HCT116 (cell line): ENCODE results near the gene GALM. TPM values are rescaled to one million over a fixed set of nuclear protein-coding genes. Genes with fewer than 3 reads are reported as not detected.

ENCODE experiments used
- ATAC-seq: fragments of 200-7000 bp; cut with Tn5 transposase; 2 replicates; pipeline ENCODE4 v1.9.1; 2020; ENCODE audit warnings: mild to moderate bottlenecking, moderate library complexity
- BruUV-seq: library from RNA; stranded (reverse); fragments of 400-500 nt; replicated peaks from 2 replicates; lab custom pipeline; 2021; lab: Mats Ljungman, UMichigan
- CTCF ChIA-PET: fragments of 300-600 bp; sonication (Branson Sonifier 250); formaldehyde crosslinking; loops from one replicate; lab custom pipeline; 2021; ENCODE audit warnings: antibody characterized with exemption; lab: Charles Lee
- POLR2A ChIA-PET: fragments of 300-600, 350-600 bp; sonication (Branson Sonifier 250); formaldehyde crosslinking; loops from one replicate; lab custom pipeline; 2021; ENCODE audit warnings: antibody characterized with exemption; lab: Charles Lee
- RAD21 ChIA-PET, 2 experiments: fragments of 300-600 bp; sonication (Branson Sonifier 250); formaldehyde crosslinking; loops; one replicate each; lab custom pipeline; 2023; ENCODE audit warnings: low total read pairs in 2 of 2; ENCODE audit not compliant: uncharacterized antibody in 2 of 2, unreplicated experiment in 2 of 2, low non-redundant PET in 1 of 2; lab: Charles Lee
- DNase-seq: peaks from one replicate; pipeline ENCODE4 v3.0.0-alpha.2; 2010; ENCODE audit warnings: low read depth, low spot score
- H2AFZ ChIP-seq: fragments of 200-600 bp; shearing (Covaris generic), sonication (generic); 2 replicates; pipeline ENCODE4 v1.6.1; 2017; ENCODE audit warnings: low read depth, mixed run types, mixed read lengths, antibody characterized with exemption, low read length; ENCODE audit not compliant: poor library complexity, severe bottlenecking
- H3K27ac ChIP-seq: 2 replicates; pipeline ENCODE4 v1.5.1; 2012; ENCODE audit warnings: low read depth, low read length
- H3K27me3 ChIP-seq: fragments of 200-600 bp; sonication (generic); 2 replicates; pipeline ENCODE4 v1.6.1; 2016; ENCODE audit warnings: mixed run types, low read length, mixed read lengths; ENCODE audit not compliant: insufficient read depth
- H3K36me3 ChIP-seq, 2 experiments: fragments of 200-500 bp in 1 of 2; fragments of 200-600 bp in 1 of 2; sonication (Bioruptor generic) in 1 of 2; sonication (generic) in 1 of 2; 2 replicates each; pipeline versions ENCODE4 v1.5.1 to v1.6.1; 2014 to 2016; ENCODE audit warnings: low read length in 2 of 2, inconsistent platforms in 1 of 2, mixed read lengths in 1 of 2, mixed run types in 1 of 2; ENCODE audit not compliant: insufficient read depth in 2 of 2, control insufficient read depth in 1 of 2
- H3K4me1 ChIP-seq, 2 experiments: fragments of 200-600 bp in 1 of 2; sonication (generic) in 1 of 2; 2 replicates each; pipeline versions ENCODE4 v1.5.1 to v1.6.1; 2012 to 2017; ENCODE audit warnings: low read length in 2 of 2, inconsistent platforms in 1 of 2, mild to moderate bottlenecking in 1 of 2, mixed read lengths in 1 of 2, mixed run types in 1 of 2, moderate library complexity in 1 of 2; ENCODE audit not compliant: insufficient read depth in 2 of 2, control insufficient read depth in 1 of 2
- H3K4me2 ChIP-seq: fragments of 200-600 bp; sonication (generic); 2 replicates; pipeline ENCODE4 v1.6.1; 2017; ENCODE audit warnings: mixed run types, low read length, mixed read lengths
- H3K4me3 ChIP-seq, 2 experiments: fragments of 200-600 bp in 1 of 2; sonication (generic) in 1 of 2; replicated peaks in 1 of 2; 2 replicates each; pipeline ENCODE4 v1.5.1; 2011 to 2016; ENCODE audit warnings: low read length in 2 of 2, control low read depth in 1 of 2, low read depth in 1 of 2, mild to moderate bottlenecking in 1 of 2, mixed read lengths in 1 of 2, mixed run types in 1 of 2
- H3K79me2 ChIP-seq: fragments of 200-600 bp; sonication (generic); 2 replicates; pipeline ENCODE4 v1.6.1; 2017; ENCODE audit warnings: mild to moderate bottlenecking, mixed run types, low read length, moderate library complexity, mixed read lengths; ENCODE audit not compliant: insufficient read depth
- H3K9ac ChIP-seq: fragments of 200-600 bp; sonication (generic); 2 replicates; pipeline ENCODE4 v1.6.1; 2016; ENCODE audit warnings: low read length, mixed read lengths
- H3K9me2 ChIP-seq: fragments of 200-600 bp; sonication (generic), shearing (Covaris generic); 2 replicates; pipeline ENCODE4 v1.6.1; 2017; ENCODE audit warnings: mixed run types, mild to moderate bottlenecking, moderate library complexity; ENCODE audit not compliant: insufficient read depth
- H3K9me3 ChIP-seq, 2 experiments: fragments of 200-500 bp in 1 of 2; fragments of 200-600 bp in 1 of 2; sonication (Bioruptor generic) in 1 of 2; sonication (generic) in 1 of 2; 2 replicates each; pipeline ENCODE4 v1.6.1; 2014 to 2017; ENCODE audit warnings: low read length in 2 of 2, mixed read lengths in 2 of 2, inconsistent platforms in 1 of 2, low read depth in 1 of 2, mild to moderate bottlenecking in 1 of 2, mixed run types in 1 of 2, moderate library complexity in 1 of 2; ENCODE audit not compliant: control insufficient read depth in 1 of 2, insufficient read depth in 1 of 2
- H4K20me1 ChIP-seq: fragments of 200-600 bp; sonication (generic), shearing (Covaris generic); 2 replicates; pipeline ENCODE4 v1.6.1; 2017; ENCODE audit warnings: mixed run types, mild to moderate bottlenecking, moderate library complexity; ENCODE audit not compliant: insufficient read depth
- CBX3 ChIP-seq: IDR thresholded peaks from 2 replicates; pipeline ENCODE4 v1.6.1; 2012; ENCODE audit warnings: low read depth
- CEBPB ChIP-seq: IDR thresholded peaks from 2 replicates; pipeline ENCODE4 v1.6.1; 2012; ENCODE audit warnings: low read depth
- EGR1 ChIP-seq: IDR thresholded peaks from 2 replicates; pipeline ENCODE4 v1.6.1; 2012; ENCODE audit warnings: low read depth
- MAX ChIP-seq: IDR thresholded peaks from 2 replicates; pipeline ENCODE4 v1.6.1; 2012
- RAD21 ChIP-seq: IDR thresholded peaks from 2 replicates; pipeline ENCODE4 v1.6.1; 2012; ENCODE audit warnings: low read depth, mild to moderate bottlenecking
- SIN3A ChIP-seq: IDR thresholded peaks from 2 replicates; pipeline ENCODE4 v1.6.1; 2012; ENCODE audit warnings: low read depth
- SP1 ChIP-seq: IDR thresholded peaks from 2 replicates; pipeline ENCODE4 v1.6.1; 2012; ENCODE audit warnings: low read depth
- SRF ChIP-seq: IDR thresholded peaks from 2 replicates; pipeline ENCODE4 v1.6.1; 2012; ENCODE audit warnings: low read depth
- intact Hi-C: fragments of 100-400 bp; cut with micrococcal nuclease; formaldehyde crosslinking; loops from 2 replicates; pipeline ENCODE4 v1.10.0; 2022
- total RNA-seq: library from RNA; stranded (reverse); gene quantifications from one replicate; pipeline ENCODE4 v1.2.1, GENCODE V29; 2021; ENCODE audit not compliant: unreplicated experiment
- TF ChIP-seq, protein P1 (sequence below): IDR thresholded peaks from 2 replicates; pipeline ENCODE4 v1.6.1; 2011; ENCODE audit warnings: mild to moderate bottlenecking, low read length, moderate library complexity; ENCODE audit not compliant: insufficient replicate concordance; ENCODE audit errors: extremely low read depth

GALM gene
- total RNA-seq, 1 experiment from 2014 or later, result 10.2 TPM

GRCh38 chr2:38747819-38748218, 81.9 kb downstream of the GALM start:
- no peak for ATAC-seq
- TF ChIP-seq, protein P1, sequence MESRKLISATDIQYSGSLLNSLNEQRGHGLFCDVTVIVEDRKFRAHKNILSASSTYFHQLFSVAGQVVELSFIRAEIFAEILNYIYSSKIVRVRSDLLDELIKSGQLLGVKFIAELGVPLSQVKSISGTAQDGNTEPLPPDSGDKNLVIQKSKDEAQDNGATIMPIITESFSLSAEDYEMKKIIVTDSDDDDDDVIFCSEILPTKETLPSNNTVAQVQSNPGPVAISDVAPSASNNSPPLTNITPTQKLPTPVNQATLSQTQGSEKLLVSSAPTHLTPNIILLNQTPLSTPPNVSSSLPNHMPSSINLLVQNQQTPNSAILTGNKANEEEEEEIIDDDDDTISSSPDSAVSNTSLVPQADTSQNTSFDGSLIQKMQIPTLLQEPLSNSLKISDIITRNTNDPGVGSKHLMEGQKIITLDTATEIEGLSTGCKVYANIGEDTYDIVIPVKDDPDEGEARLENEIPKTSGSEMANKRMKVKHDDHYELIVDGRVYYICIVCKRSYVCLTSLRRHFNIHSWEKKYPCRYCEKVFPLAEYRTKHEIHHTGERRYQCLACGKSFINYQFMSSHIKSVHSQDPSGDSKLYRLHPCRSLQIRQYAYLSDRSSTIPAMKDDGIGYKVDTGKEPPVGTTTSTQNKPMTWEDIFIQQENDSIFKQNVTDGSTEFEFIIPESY, result no peak
- TF ChIP-seq RAD21, result no peak
- TF ChIP-seq, all 23 proteins: peak for 0

DNA sequence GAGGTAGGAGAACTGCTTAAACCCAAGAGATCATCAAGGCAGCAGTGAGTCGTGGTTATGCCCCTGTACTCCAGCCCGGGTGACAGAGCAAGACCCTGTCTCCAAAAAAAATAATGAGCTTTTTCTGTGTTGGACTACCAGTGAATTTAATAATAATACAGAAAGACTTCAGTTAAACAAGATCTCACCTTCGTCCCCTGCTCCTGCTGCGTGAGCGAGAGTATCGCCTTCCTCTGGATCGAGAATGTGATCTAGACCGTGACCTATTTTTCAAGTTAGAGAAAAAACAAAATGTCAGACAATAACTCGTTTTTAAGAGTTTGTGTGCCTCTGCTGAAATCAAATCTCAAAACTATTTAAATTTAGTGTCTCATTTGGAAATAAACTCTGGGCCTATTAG, 82.5 kb downstream of the GALM start:
- CTCF ChIA-PET, result no interaction called here
- no peak overlapping the region for H3K9ac ChIP-seq
- H3K4me1 ChIP-seq, result peaks cover 9 to 17% of the 10 kb centered on the region in 2 experiments
- POLR2A ChIA-PET, result no interaction called here
- TF ChIP-seq EGR1, result no peak
- TF ChIP-seq CBX3, result no peak
- TF ChIP-seq CEBPB, result no peak
- no peak for TF ChIP-seq SP1
- TF ChIP-seq, protein P1, result no peak
- TF ChIP-seq SIN3A, result no peak
- no peak for TF ChIP-seq SRF
- no peak for TF ChIP-seq MAX
- BruUV-seq, result no TSS peak
- ATAC-seq (no peak), DNase-seq (no peak)
- peaks cover 77% of the 10 kb centered on the region for H3K79me2 ChIP-seq
- H3K4me2 ChIP-seq, result no peak overlapping the region
- H3K27ac ChIP-seq, result no peak overlapping the region
- RAD21 ChIA-PET, result interaction anchor here in 1 of 2 experiments (0.5 kb wide), 1 partner anchor 1352 kb away, joined by 3 read pairs; no protein-coding TSS in a partner anchor
- no peaks in the 10 kb centered on the region for H3K9me2 ChIP-seq
- peaks cover 59 to 72% of the 10 kb centered on the region in 2 experiments for H3K36me3 ChIP-seq
- no peak overlapping the region for H3K4me3 ChIP-seq
- H2AFZ ChIP-seq, result no peak overlapping the region
- intact Hi-C loops, result no loop called here
- no peaks in the 10 kb centered on the region for H3K9me3 ChIP-seq
- H4K20me1 ChIP-seq, result peaks cover 71% of the 10 kb centered on the region; the same call in 1 of the 2 replicates
- no peaks in the 10 kb centered on the region for H3K27me3 ChIP-seq

More at GRCh38 chr2:38747819-38748218, 81.9 kb downstream of the GALM start:
- Histone ChIP-seq H3K4me1 (peaks cover 9 to 17% of the 10 kb centered on the region in 2 experiments), H3K79me2 (peaks cover 83% of the 10 kb centered on the region), H3K4me3 (no peak overlapping the region), H4K20me1 (peaks cover 73% of the 10 kb centered on the region; the same call in 1 of the 2 replicates), H3K27me3 (no peaks in the 10 kb centered on the region), H3K27ac (no peak overlapping the region), H2AFZ (no peak overlapping the region), H3K4me2 (no peak overlapping the region), H3K36me3 (peaks cover 64 to 75% of the 10 kb centered on the region in 2 experiments), H3K9me3 (no peaks in the 10 kb centered on the region), H3K9me2 (no peaks in the 10 kb centered on the region), H3K9ac (no peak overlapping the region)
- CTCF ChIA-PET, result no interaction called here
- intact Hi-C loops, result no loop called here
- POLR2A ChIA-PET, result no interaction called here
- no peak for DNase-seq
- BruUV-seq, result no TSS peak
- RAD21 ChIA-PET, result no interaction called here
